LoVo (cell line): Measurements from ENCODE around the gene PPP3CB.
A peak's percentile ranks its signal among the peaks of the same experiment; 100 is the strongest.

Experiments
- DNase-seq: peaks from one replicate; pipeline ENCODE4 v3.0.0-alpha.2; 2016; ENCODE audit warnings: low spot score

The PPP3CB gene

DNA sequence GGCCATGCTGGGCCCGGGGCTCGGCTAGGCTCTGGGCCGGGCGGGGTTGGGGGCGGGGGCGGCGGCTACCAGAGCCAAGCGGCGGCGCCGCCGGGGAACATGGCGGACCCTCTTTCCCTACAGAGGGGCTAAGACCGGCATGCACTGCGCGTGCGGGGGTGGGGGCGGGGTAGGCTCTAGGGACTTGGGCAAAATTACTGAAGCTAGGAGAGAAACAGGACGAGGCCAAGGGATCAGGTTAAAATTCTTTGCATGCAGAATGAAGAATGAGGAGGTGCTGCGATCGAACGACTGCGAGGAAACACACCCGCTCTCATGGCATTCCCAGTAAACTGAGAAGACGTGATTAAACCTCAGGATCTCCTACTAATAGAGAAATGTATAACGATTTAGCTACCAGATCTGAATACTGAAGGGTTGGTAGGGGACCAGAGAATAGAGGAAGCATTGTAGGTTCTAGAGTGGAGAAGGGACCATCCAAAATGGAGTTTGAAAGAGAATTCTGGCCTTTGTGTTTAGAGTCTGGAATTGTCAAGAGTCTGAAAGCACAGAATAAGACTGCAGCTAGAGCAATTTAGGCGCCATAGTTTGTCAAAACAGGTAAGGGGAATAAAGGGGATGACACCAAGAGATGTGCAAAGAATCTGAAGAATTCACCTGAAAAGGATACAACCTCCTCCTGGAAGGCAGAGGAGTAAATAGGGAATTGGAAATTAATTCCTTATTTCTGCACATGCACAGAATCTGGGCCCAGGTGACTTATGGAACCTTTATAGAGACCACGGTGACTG, at the start of gene PPP3CB:
PPP3CB (minus strand) TSS at position 141 of the 791 bp plus-strand sequence; CDS start at position 6, 135 bp downstream.
- DNase-seq: peak; percentile 91

DNA sequence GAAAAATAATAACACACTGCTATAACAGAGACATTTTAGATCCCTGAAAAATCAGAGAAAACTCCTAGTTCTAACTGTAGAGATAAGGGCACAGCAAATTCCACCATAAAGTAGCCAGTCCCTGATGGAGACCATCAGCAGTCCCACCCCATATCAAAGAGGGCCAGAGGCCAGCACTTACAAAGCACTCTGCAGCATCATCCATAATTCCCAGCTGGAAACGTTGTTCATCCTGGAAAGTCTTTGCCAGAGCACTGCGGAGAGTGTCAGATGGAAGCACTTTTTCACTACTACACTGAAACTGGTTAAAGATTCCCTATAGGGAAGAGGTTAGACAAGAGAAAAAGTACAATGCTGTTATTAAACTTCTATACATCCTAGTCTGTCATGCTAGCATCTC, 49.5 kb upstream of the PPP3CB start:
- DNase-seq: no peak

DNA sequence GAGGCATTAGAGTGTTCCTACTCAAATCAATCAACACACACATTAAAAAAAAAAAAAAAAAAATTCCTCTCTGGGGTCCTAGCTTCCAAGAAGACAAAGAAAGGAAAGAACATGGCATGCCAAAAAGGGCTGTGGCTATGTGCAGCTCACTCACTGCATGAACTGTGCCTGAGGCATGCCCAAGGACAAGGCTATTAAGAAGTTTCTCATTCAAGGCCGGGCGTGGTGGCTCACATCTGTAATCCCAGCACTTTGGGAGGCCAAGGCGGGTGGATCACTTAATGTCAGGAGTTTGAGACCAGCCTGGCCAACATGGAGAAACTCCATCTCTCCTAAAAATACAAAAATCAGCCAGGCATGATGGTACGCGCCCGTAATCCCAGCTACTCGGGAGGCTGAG, 41.9 kb upstream of the PPP3CB start:
- no peak for DNase-seq

DNA sequence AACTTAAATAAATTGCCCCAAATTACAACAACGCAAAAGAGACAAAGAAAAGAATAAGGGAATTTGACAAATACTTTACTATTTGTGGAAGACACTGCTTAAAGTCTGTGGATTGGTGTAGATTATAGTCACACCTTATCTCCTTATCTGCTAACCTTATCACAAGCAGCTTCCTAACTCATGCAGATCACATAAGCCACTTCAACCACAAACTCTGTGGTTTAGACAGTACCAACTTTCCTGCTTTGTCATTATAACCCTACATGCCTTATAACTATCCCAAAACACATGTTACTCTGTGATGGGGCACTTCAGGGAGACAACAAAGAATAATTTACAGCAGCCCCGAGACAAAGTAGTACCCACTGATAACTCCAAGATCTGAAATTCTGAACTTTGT, 41.5 kb upstream of the PPP3CB start:
- DNase-seq: no peak

DNA sequence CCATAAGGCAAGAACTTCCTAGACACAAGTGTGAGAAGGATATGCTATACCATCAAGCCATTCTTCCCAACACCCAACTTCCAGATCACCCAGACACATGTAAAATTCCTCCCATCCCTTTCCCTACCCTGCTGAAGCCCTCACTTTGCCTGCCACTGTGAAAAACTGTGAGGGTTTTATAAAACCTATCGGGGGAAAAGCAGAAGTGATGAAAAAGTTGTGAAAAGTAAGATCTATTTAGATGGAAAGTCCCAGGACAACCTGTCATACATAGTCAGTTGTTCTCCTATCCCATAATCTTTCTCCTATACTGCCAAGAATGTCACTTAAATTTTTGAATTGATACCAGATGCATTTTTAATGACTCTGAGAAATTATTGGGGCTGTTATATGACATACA, 39.0 kb upstream of the PPP3CB start:
- DNase-seq: no peak

DNA sequence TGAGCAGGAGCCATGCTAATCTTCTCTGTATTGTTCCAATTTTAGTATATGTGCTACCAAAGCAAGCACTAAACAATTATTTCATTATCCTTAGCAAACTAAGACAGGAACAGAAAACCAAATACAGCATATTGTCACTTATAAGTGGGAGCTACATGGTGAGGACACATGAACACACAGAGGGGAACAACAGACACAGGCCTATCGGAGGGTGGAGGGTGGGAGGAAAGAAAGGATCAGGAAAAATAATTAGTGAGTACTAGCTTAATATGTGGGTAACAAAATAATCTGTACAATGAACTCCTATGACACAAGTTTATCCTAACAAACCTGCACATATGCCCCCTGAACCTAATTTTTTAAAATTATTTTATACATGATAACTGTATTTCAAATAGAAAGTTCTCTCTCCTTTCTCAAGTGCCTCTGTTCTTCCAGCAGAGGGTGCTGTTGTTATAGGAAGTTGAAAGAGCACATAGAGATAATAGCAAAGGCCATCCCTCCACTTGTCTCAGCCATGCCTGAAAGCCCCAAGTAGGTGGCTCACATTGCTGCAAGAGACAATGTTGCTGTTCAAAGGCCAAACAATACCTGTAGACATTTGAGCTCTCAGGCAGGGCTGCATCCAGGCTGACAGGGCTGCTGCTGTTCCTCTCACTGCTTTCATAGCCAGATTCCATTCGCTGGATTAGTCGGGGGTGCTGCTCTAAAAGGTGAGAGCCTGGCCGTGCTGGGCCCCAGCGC, 33.4 kb upstream of the PPP3CB start:
- DNase-seq: peak; percentile 80

DNA sequence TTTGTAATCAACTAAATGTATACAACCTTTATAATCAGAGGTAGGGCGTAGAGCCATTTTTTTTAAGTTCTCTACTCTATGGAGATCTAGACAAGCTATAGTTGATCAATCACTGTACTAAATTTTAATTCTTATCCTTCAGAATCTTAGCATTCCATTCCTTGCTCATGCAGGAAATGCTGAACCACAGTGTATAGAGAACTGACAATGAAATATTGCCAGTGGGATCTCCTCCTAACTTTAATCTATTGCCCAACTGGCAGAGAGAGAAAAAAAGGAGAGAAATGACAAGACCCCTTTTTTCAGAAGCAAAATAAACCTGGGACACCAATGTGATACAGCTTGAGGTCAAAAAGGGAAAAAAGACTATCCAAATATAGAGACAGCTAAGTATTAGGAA, 26.4 kb upstream of the PPP3CB start:
- DNase-seq: no peak

DNA sequence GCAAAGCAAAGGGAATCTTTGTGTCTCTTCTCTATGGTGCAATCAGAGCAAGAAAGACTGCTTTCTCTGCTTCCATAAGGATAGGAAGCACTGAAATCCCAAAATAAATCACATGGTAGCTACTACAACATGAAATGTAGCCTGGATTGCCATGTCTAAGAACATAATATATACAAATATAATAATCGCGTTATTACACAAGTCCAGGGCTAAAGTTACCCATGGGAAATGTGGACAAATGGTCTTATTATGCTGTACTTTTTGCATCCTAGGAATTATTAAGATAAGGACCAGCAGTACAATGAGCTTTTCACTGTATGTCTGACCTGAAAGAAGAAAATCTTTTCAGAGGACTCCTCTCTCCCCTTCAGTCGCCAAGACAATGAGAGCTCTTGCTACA, 23.5 kb upstream of the PPP3CB start:
- no peak for DNase-seq

DNA sequence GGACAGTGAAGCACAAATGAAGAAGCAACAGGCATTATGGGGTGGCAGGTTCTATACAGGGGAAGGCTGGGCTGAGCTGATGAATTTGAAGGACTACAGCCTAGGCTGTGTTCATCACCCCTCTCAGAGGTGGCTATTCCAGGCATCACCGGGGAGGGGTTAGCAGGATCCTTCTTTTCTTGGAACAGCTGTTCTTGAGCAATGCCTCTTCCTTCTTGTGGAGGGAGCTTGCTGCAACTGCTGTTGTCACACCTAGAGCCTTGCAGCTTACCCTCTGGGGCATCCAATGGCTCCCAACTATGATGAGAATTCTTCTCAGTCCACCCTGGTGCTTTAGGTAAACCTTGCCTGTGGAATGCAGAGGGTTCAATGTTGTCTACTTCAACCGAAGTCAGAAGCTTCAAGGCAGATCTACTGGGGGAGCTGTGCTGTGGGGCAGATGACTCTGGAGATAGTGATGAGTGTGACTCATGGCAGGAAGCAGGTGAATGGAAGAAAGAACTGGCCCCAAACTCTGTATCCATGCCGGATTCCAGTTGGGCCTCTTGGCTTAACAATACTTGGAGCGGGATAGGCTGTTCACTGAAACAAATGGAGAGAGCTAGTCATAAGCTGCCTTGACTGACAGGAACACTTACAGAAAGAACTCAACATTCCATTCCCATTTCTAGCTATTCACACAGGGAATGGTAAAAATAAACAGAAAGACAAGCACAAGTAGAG, 21.5 kb upstream of the PPP3CB start:
- DNase-seq: no peak

DNA sequence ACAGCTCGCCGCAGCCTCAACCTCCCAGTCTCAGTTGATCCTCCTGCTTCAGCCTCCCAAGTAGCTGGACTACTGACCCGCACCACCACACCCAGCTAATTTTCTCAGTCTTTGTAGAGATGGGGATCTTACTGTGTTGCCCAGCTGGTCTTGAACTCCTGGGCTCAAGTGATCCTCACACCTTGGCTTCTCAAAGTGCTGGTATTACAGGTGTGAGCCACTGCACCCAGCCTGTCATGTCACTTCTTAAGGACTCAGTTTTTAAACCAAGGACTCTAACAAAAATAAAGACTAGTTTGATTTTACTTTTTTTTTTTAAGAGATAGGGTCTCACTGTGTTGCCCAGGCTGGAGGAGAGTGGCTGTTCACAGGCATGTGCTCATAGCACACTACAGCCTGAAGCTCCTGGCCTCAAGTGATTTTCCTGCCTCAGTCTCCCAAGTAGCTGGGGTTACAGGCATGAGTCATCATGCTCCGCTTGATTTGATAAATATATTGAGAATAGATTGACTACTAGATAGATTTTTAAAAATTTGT, 16.5 kb upstream of the PPP3CB start:
- DNase-seq: no peak

DNA sequence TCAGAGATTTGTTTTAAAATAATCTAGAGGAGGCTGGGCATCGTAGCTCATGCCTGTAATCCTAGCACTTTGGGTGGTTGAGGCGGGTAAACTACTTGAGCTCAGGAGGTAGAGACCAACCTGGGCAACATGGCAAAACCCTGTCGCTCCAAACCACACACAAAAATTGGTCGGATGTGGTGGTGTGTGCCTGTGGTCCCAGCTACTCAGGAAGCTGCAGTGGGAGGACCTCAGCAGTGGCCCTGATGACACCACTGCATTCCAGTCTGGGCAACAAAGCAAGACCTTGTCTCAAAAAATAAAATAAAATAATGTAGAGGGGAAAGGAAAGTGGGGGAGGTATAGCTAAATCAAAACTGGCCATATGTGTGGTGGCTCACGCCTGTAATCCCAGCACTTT, 13.9 kb upstream of the PPP3CB start:
- no peak for DNase-seq

DNA sequence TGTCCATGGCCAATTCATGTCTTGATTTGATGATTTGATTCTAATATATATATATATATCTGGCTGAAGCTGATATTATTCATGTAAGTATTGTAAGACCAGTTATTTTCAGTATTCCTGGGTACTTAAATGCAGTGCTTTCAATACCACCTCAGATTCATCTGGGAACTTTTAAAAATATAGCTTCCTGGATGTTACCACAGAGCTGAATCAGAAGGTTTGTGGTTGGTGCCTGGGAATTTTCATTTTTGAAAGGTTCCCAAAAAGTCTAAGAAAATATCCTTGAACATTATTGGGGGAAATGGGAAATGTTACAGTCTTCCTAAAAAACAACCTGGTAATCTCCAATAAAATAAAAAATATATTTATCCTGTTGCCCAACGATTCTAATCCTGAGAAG, 10.7 kb upstream of the PPP3CB start:
- DNase-seq: no peak

DNA sequence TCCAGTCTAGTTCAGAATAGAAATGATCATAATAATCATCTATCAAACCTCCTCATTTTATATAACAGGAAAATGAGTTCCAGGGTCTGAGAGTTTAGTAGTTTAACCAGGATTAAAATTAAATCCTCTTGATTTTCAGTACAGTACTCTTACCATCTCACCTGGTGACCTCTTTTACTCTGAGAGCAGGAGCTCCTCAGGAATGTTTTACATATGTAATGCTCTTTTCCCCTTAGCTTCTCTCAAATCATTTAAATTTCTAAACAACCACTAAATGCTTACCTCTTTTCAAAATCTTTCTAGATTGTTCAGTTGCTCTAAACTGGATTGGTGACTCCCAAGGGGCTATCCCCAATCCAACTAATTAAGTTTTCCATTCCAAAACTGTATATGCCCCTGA, 10.2 kb upstream of the PPP3CB start:
- no peak for DNase-seq

DNA sequence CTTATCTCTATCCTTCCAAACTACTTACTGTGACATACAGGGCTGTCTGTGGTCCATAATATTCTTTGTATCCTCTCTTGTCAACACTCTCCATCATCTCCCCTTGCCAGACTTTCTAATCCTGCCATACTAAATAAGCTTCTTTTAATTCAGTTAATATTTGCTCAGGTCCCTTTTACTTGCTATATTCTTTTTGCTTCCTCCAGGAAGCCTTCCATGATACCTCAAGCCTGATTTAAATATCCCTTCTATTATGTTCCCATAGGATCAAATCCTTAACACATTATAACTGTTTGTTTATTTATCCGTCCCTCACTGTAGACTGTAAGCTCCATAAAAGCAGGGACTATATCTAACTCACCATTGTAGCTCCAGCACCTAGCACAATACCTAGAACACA, 7.2 kb upstream of the PPP3CB start:
- DNase-seq: no peak

DNA sequence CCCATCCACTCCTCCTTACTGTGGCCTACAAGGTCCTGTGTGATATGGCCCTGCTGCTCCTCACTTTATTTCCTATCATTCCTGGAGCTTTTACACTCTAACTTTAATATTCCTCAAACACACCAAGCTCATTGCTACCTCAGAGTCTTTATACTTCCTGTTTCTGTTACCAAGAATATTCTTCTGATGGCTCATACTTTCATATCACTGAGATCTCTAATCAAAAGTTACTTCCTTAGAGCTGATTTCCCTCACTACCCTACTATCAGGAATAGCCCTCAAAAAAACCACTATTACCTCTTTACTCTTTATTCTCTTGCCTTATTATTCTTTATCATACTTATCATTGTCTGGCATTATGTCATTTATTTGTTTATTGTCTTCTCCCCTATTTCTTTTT, 5.8 kb upstream of the PPP3CB start:
- no peak for DNase-seq

DNA sequence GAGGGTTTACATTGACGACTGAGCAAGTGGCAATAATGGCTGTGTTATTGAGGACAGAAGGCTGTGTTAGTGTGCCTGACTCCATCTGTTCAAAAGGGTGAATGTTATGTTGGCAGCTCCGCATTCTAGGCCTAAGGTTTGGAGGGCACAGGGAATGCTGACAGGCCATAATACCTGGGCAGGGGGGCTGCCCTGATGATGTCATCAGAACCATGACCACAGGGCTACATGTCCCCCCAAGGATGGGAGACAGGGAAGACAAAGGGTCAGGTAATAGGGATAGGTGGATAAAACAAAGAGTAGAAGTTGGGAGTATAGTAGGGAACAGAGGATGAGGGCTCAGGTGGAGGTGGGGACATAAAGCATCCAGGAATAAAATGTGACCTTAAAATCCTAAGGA, 1.8 kb upstream of the PPP3CB start:
- DNase-seq: no peak

DNA sequence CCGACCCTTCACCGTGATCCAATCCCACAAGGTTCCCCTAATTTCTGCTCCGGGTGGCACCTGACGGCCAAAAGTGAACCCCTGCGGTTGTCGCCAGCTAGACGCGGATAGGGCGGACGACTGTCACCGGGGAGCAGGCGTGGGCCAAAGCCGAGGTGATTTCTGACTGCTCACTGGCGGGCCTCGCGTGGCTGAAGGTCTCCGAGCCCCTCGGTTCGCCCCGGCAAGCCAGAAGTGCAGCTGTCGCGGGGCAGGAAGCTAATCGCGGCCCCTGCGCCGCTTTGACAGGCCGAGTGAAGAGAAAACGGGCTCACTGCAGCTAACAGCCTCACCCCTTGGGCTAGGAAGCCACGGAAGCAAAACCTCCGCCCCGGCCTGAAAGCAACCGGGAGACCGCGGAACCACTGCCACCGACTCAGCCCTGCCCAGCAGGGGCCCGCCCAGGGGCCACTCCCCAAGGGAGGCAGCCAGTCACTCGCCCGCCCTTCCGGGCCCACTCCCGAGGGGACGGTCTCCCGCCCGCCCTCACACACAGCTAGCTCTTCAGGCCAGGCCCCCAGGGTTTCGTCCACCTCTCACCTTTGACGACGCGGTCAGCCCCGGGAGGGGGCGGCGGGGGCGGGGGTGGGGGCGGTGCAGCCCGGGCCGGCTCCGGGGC, 469 bp downstream of the PPP3CB start:
- DNase-seq: peak; percentile 88

DNA sequence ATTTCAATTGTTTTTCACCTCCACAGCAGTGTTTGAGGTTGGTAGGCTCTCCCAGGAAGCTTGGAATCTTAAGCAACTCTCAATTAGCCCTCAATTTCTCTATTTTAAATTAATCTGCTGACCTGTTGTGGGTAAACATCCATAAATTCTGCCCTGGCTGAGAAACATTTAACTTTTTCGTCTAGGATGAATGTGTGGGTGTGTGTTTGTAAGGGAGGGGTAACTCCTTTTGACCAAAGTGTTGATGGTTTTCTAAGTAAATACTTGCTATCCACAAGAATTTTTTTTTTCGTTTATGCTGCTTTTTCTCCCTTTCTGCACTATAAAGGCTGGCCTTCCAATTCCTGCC, 973 bp downstream of the PPP3CB start:
- DNase-seq: no peak

DNA sequence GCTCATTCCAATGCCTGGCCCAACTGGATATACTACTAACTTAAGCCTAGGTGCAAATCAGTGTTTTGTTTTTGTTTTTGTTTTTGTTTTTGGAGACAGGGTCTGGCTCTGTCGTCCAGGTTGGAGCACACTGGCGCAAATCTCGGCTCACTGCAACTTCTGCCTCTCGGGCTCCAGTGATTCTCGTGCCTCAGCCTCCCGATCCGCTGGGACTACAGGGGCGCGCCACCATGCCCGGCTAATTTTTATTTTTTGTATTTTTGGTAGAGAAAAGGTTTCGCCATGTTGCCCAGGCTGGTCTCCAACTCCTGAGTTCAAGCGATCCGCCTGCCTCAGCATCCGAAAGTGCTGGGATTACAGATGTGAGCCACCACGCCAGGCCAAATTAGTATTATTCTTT, 1.6 kb downstream of the PPP3CB start:
- DNase-seq: no peak

DNA sequence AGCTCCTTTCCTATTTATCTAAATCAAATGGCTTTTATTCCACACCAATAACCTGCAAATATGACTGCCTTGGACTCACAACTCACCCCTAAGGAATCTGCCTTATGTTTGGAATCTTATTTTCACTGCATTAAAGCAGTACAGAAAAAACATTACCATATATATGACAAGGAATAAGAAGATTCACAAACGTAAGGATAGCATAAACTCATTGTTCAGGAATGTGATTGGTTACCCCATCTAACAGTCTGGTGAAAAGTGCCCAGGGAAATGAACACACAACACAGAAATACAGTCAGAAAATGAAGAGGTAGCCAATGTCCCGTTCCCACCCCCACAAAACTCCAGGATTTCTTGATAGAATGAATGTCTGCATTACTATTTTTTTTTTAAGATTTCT, 2.0 kb downstream of the PPP3CB start:
- no peak for DNase-seq

DNA sequence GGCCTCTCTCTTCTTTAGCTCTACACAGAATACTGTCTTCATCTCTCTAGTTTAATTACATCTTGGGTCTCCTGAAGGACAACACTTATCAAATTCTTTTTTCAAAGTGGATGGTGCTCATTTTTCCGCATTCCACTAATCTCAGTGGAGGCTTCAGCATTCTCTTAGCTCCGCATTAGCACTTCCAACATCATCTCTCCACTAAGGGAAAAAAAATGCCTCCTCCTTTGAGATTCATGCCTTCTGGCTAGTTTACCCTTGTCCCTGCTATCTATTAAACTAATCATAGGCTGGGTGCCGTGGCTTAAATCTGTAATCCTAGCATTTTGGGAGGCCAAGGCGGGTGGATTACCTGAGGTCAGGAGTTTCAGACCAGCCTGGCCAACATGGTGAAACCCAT, 9.2 kb downstream of the PPP3CB start:
- DNase-seq: no peak

DNA sequence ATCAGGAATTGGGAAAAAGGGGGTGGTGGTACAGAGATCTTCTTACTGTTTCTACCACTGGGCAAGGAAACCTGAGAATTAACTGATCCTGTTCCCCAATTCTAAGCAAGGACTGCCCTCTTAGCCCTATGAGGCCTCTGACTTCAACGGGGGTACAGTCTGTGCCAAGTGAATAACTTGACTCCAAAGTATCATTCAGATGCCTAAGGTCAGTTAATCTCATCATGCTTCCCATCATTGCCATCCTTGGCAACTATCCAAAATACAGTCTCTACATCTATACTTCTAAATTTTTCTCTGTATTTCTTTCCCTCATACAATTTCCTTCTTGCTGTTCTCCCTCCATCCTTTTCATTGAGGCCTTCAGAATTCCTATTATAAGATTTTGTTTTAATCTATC, 10.5 kb downstream of the PPP3CB start:
- DNase-seq: no peak
